Gastrocnemius medialis (tissue), 4 donors: ENCODE data around the gene BLZF1. TPM values are rescaled to one million over a fixed set of nuclear protein-coding genes. Genes with fewer than 3 reads are reported as not detected.

Experiments used
- ATAC-seq, 2 donors: fragments of 150-250 bp; one replicate each; pipeline ENCODE4 v1.9.1; 2016
- DNase-seq, 2 donors: peaks; one replicate each; pipeline ENCODE4 v3.0.0-alpha.2; 2019
- H3K27ac ChIP-seq, 4 donors: fragments of 200-600 bp; sonication (generic); 1 replicate in 1 of 4; 2 replicates in 3 of 4; pipeline ENCODE4 v1.5.1; 2016 to 2018; ENCODE audit warnings: mild to moderate bottlenecking in 2 of 4, moderate library complexity in 1 of 4
- H3K27me3 ChIP-seq, 3 donors: fragments of 200-600 bp; sonication (generic) in 2 of 3; 1 replicate in 1 of 3; 2 replicates in 2 of 3; pipeline versions ENCODE4 v1.5.1 to v1.6.0; 2016 to 2019; ENCODE audit warnings: mild to moderate bottlenecking in 1 of 3, moderate library complexity in 1 of 3
- H3K36me3 ChIP-seq, 2 donors: fragments of 200-600 bp; sonication (generic) in 1 of 2; one replicate each; pipeline ENCODE4 v1.5.1; 2017 to 2018
- H3K4me1 ChIP-seq, 2 donors: fragments of 200-600 bp; sonication (generic) in 1 of 2; one replicate each; pipeline ENCODE4 v1.5.1; 2016 to 2017; ENCODE audit warnings: mild to moderate bottlenecking in 2 of 2
- H3K4me3 ChIP-seq, 4 donors: fragments of 200-600 bp; sonication (generic) in 3 of 4; 1 replicate in 1 of 4; 2 replicates in 3 of 4; pipeline ENCODE4 v1.5.1; 2016 to 2019; ENCODE audit warnings: mild to moderate bottlenecking in 2 of 4
- H3K9me3 ChIP-seq, 3 donors: fragments of 200-600 bp; sonication (generic) in 2 of 3; 1 replicate in 1 of 3; 2 replicates in 2 of 3; pipeline ENCODE4 v1.5.1; 2016 to 2019
- CTCF ChIP-seq, 5 experiments: fragments of 450-650 bp in 3 of 5; fragments of 200-600 bp in 2 of 5; sonication (generic) in 2 of 5; IDR thresholded peaks in 4 of 5; conservative IDR thresholded peaks in 1 of 5; 1 replicate in 4 of 5; 2 replicates in 1 of 5; pipeline ENCODE4 v1.5.1; 2016 to 2019; ENCODE audit warnings: antibody characterized with exemption in 5 of 5, mild to moderate bottlenecking in 3 of 5, moderate library complexity in 3 of 5
- POLR2A ChIP-seq, 2 donors: fragments of 450-650 bp; IDR thresholded peaks; one replicate each; pipeline ENCODE4 v1.6.1; 2017; ENCODE audit warnings: antibody characterized with exemption in 2 of 2, mild to moderate bottlenecking in 2 of 2, moderate library complexity in 2 of 2
- in situ Hi-C, 4 donors: fragments of 200-750 bp; cut with MboI; loops; one replicate each; pipeline versions ENCODE4 v1.15.0 to v1.8.0; 2017; ENCODE audit warnings: low sequenced_read_pairs in 4 of 4
- intact Hi-C: fragments of 100-400 bp; cut with DNase I; formaldehyde crosslinking; loops from one replicate; pipeline ENCODE4 v1.15.1; 2023; ENCODE audit warnings: low total_unique reads
- total RNA-seq, 4 donors: library from RNA; depleted of rRNA; stranded (reverse); fragments of >200 nt; gene quantifications; one replicate each; pipeline versions ENCODE4 v1.1.0 to v1.2.3, GENCODE V29; 2016

Gene BLZF1
- total RNA-seq, 4 donors from 2014 or later = 10.2 to 17.7 (median 14.6) TPM

GRCh38 chr1:169371404-169371803 lies 3.4 kb downstream of the BLZF1 start:
- Histone ChIP-seq H3K27me3 (no peaks in the 10 kb centered on the region), H3K4me1 (peaks cover 15 to 18% of the 10 kb centered on the region in 2 donors), H3K9me3 (no peaks in the 10 kb centered on the region), H3K36me3 (peaks cover 0 to 38% of the 10 kb centered on the region in 2 donors), H3K4me3 (no peak overlapping the region), H3K27ac (no peak overlapping the region)
- ATAC-seq = no peak
- DNase-seq = no peak
- TF ChIP-seq CTCF (IDR thresholded peaks at IDR 0.05 in 4 of 5, conservative IDR thresholded peaks at IDR 0.05 in 1 of 5) (no peak), POLR2A (IDR thresholded peaks at IDR 0.05) (no peak)
- in situ Hi-C loops (loop anchor here in 1 of 4 donors (10.0 kb wide), 1 partner anchor 173 kb away; no protein-coding TSS in a partner anchor), intact Hi-C loops (no loop called here)

- ATAC-seq (no peak), DNase-seq (no peak)
- peaks cover 0 to 54% of the 10 kb centered on the region in 2 donors for H3K36me3 ChIP-seq
Observed at GRCh38 chr1:169381162-169381561, 13.2 kb downstream of the BLZF1 start.

GRCh38 chr1:169383449-169383848 lies 15.5 kb downstream of the BLZF1 start:
- no peak for DNase-seq
- ATAC-seq = no peak
- Histone ChIP-seq H3K4me1 (no peaks in the 10 kb centered on the region), H3K36me3 (peaks cover 0 to 55% of the 10 kb centered on the region in 2 donors), H3K4me3 (no peak overlapping the region), H3K27me3 (no peaks in the 10 kb centered on the region), H3K9me3 (no peaks in the 10 kb centered on the region), H3K27ac (no peak overlapping the region)
- in situ Hi-C loops (loop anchor here in 1 of 4 donors (25.0 kb wide), 1 partner anchor 154 kb away; no protein-coding TSS in a partner anchor), intact Hi-C loops (no loop called here)
- TF ChIP-seq POLR2A (IDR thresholded peaks at IDR 0.05) = no peak
- no peak for TF ChIP-seq CTCF (IDR thresholded peaks at IDR 0.05 in 4 of 5, conservative IDR thresholded peaks at IDR 0.05 in 1 of 5)

More at GRCh38 chr1:169381162-169381561, 13.2 kb downstream of the BLZF1 start:
- in situ Hi-C loops (loop anchor here in 1 of 4 donors (25.0 kb wide), 1 partner anchor 156 kb away; no protein-coding TSS in a partner anchor), intact Hi-C loops (no loop called here)
- no peak for TF ChIP-seq POLR2A (IDR thresholded peaks at IDR 0.05)
- no peak for TF ChIP-seq CTCF (IDR thresholded peaks at IDR 0.05 in 4 of 5, conservative IDR thresholded peaks at IDR 0.05 in 1 of 5)
- no peak overlapping the region for H3K27ac ChIP-seq
- H3K4me1 ChIP-seq = no peaks in the 10 kb centered on the region
- H3K27me3 ChIP-seq = no peaks in the 10 kb centered on the region
- no peak overlapping the region for H3K4me3 ChIP-seq
- no peaks in the 10 kb centered on the region for H3K9me3 ChIP-seq

GRCh38 chr1:169387399-169387798 lies 19.4 kb downstream of the BLZF1 start:
- Histone ChIP-seq H3K27ac (no peak overlapping the region), H3K9me3 (no peaks in the 10 kb centered on the region), H3K36me3 (peaks cover 0 to 71% of the 10 kb centered on the region in 2 donors), H3K27me3 (no peaks in the 10 kb centered on the region), H3K4me1 (no peaks in the 10 kb centered on the region), H3K4me3 (no peak overlapping the region)
- no peak for ATAC-seq
- in situ Hi-C loops (loop anchor here in 1 of 4 donors (25.0 kb wide), 1 partner anchor 150 kb away; no protein-coding TSS in a partner anchor), intact Hi-C loops (no loop called here)
- TF ChIP-seq CTCF (IDR thresholded peaks at IDR 0.05 in 4 of 5, conservative IDR thresholded peaks at IDR 0.05 in 1 of 5) (no peak), POLR2A (IDR thresholded peaks at IDR 0.05) (no peak)
- no peak for DNase-seq

- intact Hi-C loops (no loop called here), in situ Hi-C loops (loop anchor here in 1 of 4 donors (25.0 kb wide), 1 partner anchor 147 kb away; no protein-coding TSS in a partner anchor)
Observed at GRCh38 chr1:169390303-169390702, 22.3 kb downstream of the BLZF1 start.

More at GRCh38 chr1:169390303-169390702, 22.3 kb downstream of the BLZF1 start:
- ATAC-seq = no peak
- DNase-seq = no peak
- Histone ChIP-seq H3K36me3 (peaks cover 0 to 65% of the 10 kb centered on the region in 2 donors), H3K9me3 (no peaks in the 10 kb centered on the region), H3K27me3 (no peaks in the 10 kb centered on the region), H3K27ac (no peak overlapping the region), H3K4me1 (no peaks in the 10 kb centered on the region), H3K4me3 (no peak overlapping the region)
- TF ChIP-seq CTCF (IDR thresholded peaks at IDR 0.05 in 4 of 5, conservative IDR thresholded peaks at IDR 0.05 in 1 of 5) = no peak
- no peak for TF ChIP-seq POLR2A (IDR thresholded peaks at IDR 0.05)
